ENCODE data around the gene MYOCOS. TPM values are rescaled to one million over a fixed set of nuclear protein-coding genes. Genes with fewer than 3 reads are reported as not detected.
"Not testable (repeated sequence)": the region's sequence is repeated elsewhere in the genome, so short reads cannot be mapped to it uniquely, and the experiment has no call there.

Gene MYOCOS
- total and polyA plus RNA-seq, 12 donors: not detected

- no peaks in the 10 kb centered on the region for H3K27me3 ChIP-seq
- 87 to 93% methylated on average over 2 of the region's 2 CpGs for WGBS, 2 donors
- DNase-seq: no peak
Measured at GRCh38 chr1:171610385-171610784, 11.7 kb upstream of the MYOCOS start.

GRCh38 chr1:171611306-171611705 lies 10.7 kb upstream of the MYOCOS start:
- no peaks in the 10 kb centered on the region for H3K27me3 ChIP-seq
- intact Hi-C loops (cut with DNase I): no loop called here
- no peak for TF ChIP-seq CTCF (IDR thresholded peaks at IDR 0.05)
- H3K36me3 ChIP-seq: no peaks in the 10 kb centered on the region
- H3K4me1 ChIP-seq: peaks cover 0 to 5% (median 0%) of the 10 kb centered on the region in 9 donors
- no peak overlapping the region for H3K27ac ChIP-seq
- H3K9me3 ChIP-seq: no peaks in the 10 kb centered on the region
- H3K4me3 ChIP-seq: no peak overlapping the region
- no peak for ATAC-seq
- 88 to 89% methylated on average over 2 of the region's 2 CpGs for WGBS, 2 donors
- no peak for DNase-seq

More at GRCh38 chr1:171610385-171610784, 11.7 kb upstream of the MYOCOS start:
- Histone ChIP-seq H3K36me3 (no peaks in the 10 kb centered on the region), H3K27ac (no peak overlapping the region), H3K4me3 (no peak overlapping the region), H3K4me1 (peaks cover 0 to 5% (median 0%) of the 10 kb centered on the region in 9 donors), H3K9me3 (no peaks in the 10 kb centered on the region)
- intact Hi-C loops (cut with DNase I): no loop called here
- ATAC-seq: peak in 1 of 8 donors; percentile 41
- no peak for TF ChIP-seq CTCF (IDR thresholded peaks at IDR 0.05)

GRCh38 chr1:171613282-171613681 lies 8.8 kb upstream of the MYOCOS start:
- DNase-seq (no peak), ATAC-seq (no peak)
- TF ChIP-seq CTCF (IDR thresholded peaks at IDR 0.05): no peak
- Histone ChIP-seq H3K4me3 (no peak overlapping the region), H3K36me3 (no peaks in the 10 kb centered on the region), H3K27me3 (no peaks in the 10 kb centered on the region), H3K27ac (no peak overlapping the region), H3K9me3 (no peaks in the 10 kb centered on the region), H3K4me1 (peaks cover 0 to 5% (median 0%) of the 10 kb centered on the region in 9 donors)
- intact Hi-C loops (cut with DNase I): no loop called here
- 94 to 95% methylated on average over 1 of the region's 1 CpG for WGBS, 2 donors

- ATAC-seq; H3K27me3 ChIP-seq; DNase-seq; H3K9me3 ChIP-seq; H3K4me3 ChIP-seq; H3K4me1 ChIP-seq; intact Hi-C loops (cut with DNase I); H3K27ac ChIP-seq; H3K36me3 ChIP-seq: not testable (repeated sequence)
- 71 to 74% methylated on average over 14 of the region's 14 CpGs for WGBS, 2 donors
Measured at GRCh38 chr1:171615122-171615906, 6.7 kb upstream of the MYOCOS start.

GRCh38 chr1:171616586-171616985 lies 5.5 kb upstream of the MYOCOS start:
- intact Hi-C loops (cut with DNase I): no loop called here
- no peaks in the 10 kb centered on the region for H3K4me1 ChIP-seq
- no peak for TF ChIP-seq CTCF (IDR thresholded peaks at IDR 0.05)
- no peak overlapping the region for H3K4me3 ChIP-seq
- ATAC-seq (no peak), DNase-seq (no peak)
- H3K27me3 ChIP-seq: no peaks in the 10 kb centered on the region
- H3K36me3 ChIP-seq: no peaks in the 10 kb centered on the region
- 82 to 88% methylated on average over 2 of the region's 2 CpGs for WGBS, 2 donors
- no peak overlapping the region for H3K27ac ChIP-seq
- no peaks in the 10 kb centered on the region for H3K9me3 ChIP-seq

Measured in heart right ventricle (tissue), 16 donors.